ENCODE measurements around the gene PROM2. TPM values are rescaled to one million over a fixed set of nuclear protein-coding genes. Genes with fewer than 3 reads are reported as not detected.

PROM2 gene
- total RNA-seq, 2 donors from 2014 or later, result 2.2 to 2.3 TPM

- DNase-seq, result no peak
- Histone ChIP-seq H3K36me3 (ENCODE audit: control insufficient read depth, insufficient read depth, low read length) (no peaks in the 10 kb centered on the region), H3K27ac (ENCODE audit: low read depth, low read length) (no peak overlapping the region), H3K9ac (ENCODE audit: extremely low read depth, low read length, poor library complexity, severe bottlenecking) (no peak overlapping the region), H3K4me1 (ENCODE audit: control insufficient read depth, insufficient read depth, low read length) (no peaks in the 10 kb centered on the region), H3K4me3 (ENCODE audit: low read length) (no peak overlapping the region), H3K27me3 (ENCODE audit: control insufficient read depth, insufficient read depth, low read length, poor library complexity, severe bottlenecking) (no peaks in the 10 kb centered on the region), H3K9me3 (ENCODE audit: control insufficient read depth, low read length) (no peaks in the 10 kb centered on the region)
- no peak overlapping the region for H3K27ac Mint-ChIP-seq
- no peaks in the 10 kb centered on the region for H3K9me3 Mint-ChIP-seq
- 89 to 93% methylated on average over 10 to 19 of the region's 19 CpGs for WGBS, 2 experiments (ENCODE audit: insufficient coverage in 1 of 2, insufficient read length in 1 of 2)
- H3K4me1 Mint-ChIP-seq, result no peaks in the 10 kb centered on the region
- no peak overlapping the region for H3K4me3 Mint-ChIP-seq
- no peak for TF ChIP-seq CTCF (conservative IDR thresholded peaks at IDR 0.05)
- no peaks in the 10 kb centered on the region for H3K36me3 Mint-ChIP-seq (ENCODE audit: low read depth)
- H3K27me3 Mint-ChIP-seq (ENCODE audit: insufficient read depth), result no peaks in the 10 kb centered on the region
Observed at GRCh38 chr2:95303191-95303919, 29.1 kb downstream of the PROM2 start.

GRCh38 chr2:95305380-95306061, 31.3 kb downstream of the PROM2 start:
- H3K36me3 Mint-ChIP-seq (ENCODE audit: low read depth), result no peaks in the 10 kb centered on the region

GRCh38 chr2:95306336-95306895, 32.2 kb downstream of the PROM2 start:
- H3K9ac ChIP-seq (ENCODE audit: extremely low read depth, low read length, poor library complexity, severe bottlenecking), result no peak overlapping the region
- no peaks in the 10 kb centered on the region for H3K9me3 ChIP-seq (ENCODE audit: control insufficient read depth, low read length)
- no peaks in the 10 kb centered on the region for H3K4me1 Mint-ChIP-seq
- H3K9me3 Mint-ChIP-seq, result no peaks in the 10 kb centered on the region
- no peaks in the 10 kb centered on the region for H3K27me3 Mint-ChIP-seq (ENCODE audit: insufficient read depth)
- H3K36me3 ChIP-seq (ENCODE audit: control insufficient read depth, insufficient read depth, low read length), result no peaks in the 10 kb centered on the region
- TF ChIP-seq CTCF (conservative IDR thresholded peaks at IDR 0.05), result no peak
- no peaks in the 10 kb centered on the region for H3K27me3 ChIP-seq (ENCODE audit: control insufficient read depth, insufficient read depth, low read length, poor library complexity, severe bottlenecking)
- DNase-seq, result no peak
- no peaks in the 10 kb centered on the region for H3K4me1 ChIP-seq (ENCODE audit: control insufficient read depth, insufficient read depth, low read length)
- 89 to 97% methylated on average over 4 to 10 of the region's 10 CpGs for WGBS, 2 experiments (ENCODE audit: insufficient coverage in 1 of 2, insufficient read length in 1 of 2)
- no peak overlapping the region for H3K27ac Mint-ChIP-seq
- no peak overlapping the region for H3K4me3 Mint-ChIP-seq
- H3K36me3 Mint-ChIP-seq (ENCODE audit: low read depth), result no peaks in the 10 kb centered on the region
- H3K27ac ChIP-seq (ENCODE audit: low read depth, low read length), result no peak overlapping the region
- H3K4me3 ChIP-seq (ENCODE audit: low read length), result no peak overlapping the region

More at GRCh38 chr2:95305380-95306061, 31.3 kb downstream of the PROM2 start:
- Histone ChIP-seq H3K9ac (ENCODE audit: extremely low read depth, low read length, poor library complexity, severe bottlenecking) (no peak overlapping the region), H3K9me3 (ENCODE audit: control insufficient read depth, low read length) (no peaks in the 10 kb centered on the region), H3K4me1 (ENCODE audit: control insufficient read depth, insufficient read depth, low read length) (no peaks in the 10 kb centered on the region), H3K27me3 (ENCODE audit: control insufficient read depth, insufficient read depth, low read length, poor library complexity, severe bottlenecking) (no peaks in the 10 kb centered on the region), H3K27ac (ENCODE audit: low read depth, low read length) (no peak overlapping the region), H3K4me3 (ENCODE audit: low read length) (no peak overlapping the region), H3K36me3 (ENCODE audit: control insufficient read depth, insufficient read depth, low read length) (no peaks in the 10 kb centered on the region)
- 87 to 96% methylated on average over 14 to 15 of the region's 15 CpGs for WGBS, 2 experiments (ENCODE audit: insufficient coverage in 1 of 2, insufficient read length in 1 of 2)
- no peak for TF ChIP-seq CTCF (conservative IDR thresholded peaks at IDR 0.05)
- Mint-ChIP-seq H3K27ac (no peak overlapping the region), H3K4me1 (no peaks in the 10 kb centered on the region), H3K4me3 (no peak overlapping the region), H3K27me3 (ENCODE audit: insufficient read depth) (no peaks in the 10 kb centered on the region), H3K9me3 (no peaks in the 10 kb centered on the region)
- no peak for DNase-seq
